HG03108 (cell line): ENCODE measurements around the gene ARG2.

ENCODE experiments used
- ATAC-seq: cut with Tn5 transposase; IDR thresholded peaks from one replicate; pipeline ENCODE4 v1.9.1; 2021; ENCODE audit warnings: moderate library complexity; ENCODE audit not compliant: unreplicated experiment

ARG2 gene

GRCh38 chr14:67680121-67680602 is 60.4 kb downstream of the ARG2 start:
- ATAC-seq = peak; percentile 96

DNA sequence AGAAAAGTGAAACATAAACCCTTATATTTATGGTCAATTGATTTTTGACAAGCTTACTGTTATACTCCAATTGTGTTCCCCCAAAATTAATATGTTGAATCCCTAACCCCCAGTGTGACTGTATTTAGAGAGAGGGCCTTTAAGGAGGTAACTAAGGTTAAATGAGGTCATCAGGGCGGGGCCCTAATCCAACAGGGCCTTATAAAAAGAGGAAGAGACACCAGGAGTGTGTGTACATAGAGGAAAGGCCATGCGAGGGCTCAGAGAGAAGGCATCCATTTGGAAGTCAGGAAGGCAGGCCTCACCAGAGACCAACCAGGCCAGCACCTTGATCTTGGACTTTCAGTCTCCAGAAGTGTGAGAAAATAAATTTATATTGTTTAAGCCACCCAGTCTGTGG is 61.2 kb downstream of the ARG2 start:
- ATAC-seq = no peak

DNA sequence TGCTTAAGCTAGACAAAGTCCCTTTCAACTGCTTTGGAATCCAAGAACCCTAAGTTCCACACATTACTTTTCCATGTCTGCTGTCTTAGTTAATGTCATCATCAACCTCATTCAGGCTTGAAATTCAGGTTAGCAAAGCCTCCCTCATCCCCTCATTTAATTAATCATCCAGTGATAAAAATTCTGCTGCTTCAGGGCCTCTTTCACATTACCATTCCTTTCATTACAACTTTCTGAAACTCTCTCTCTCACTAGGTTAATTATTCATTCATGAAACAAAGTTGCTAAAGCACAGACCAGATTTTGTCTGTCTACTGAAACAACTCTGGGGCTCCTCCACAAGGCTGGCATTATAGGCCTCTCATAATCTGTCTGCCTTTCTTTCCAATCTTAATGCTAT is 64.1 kb downstream of the ARG2 start:
- no peak for ATAC-seq

DNA sequence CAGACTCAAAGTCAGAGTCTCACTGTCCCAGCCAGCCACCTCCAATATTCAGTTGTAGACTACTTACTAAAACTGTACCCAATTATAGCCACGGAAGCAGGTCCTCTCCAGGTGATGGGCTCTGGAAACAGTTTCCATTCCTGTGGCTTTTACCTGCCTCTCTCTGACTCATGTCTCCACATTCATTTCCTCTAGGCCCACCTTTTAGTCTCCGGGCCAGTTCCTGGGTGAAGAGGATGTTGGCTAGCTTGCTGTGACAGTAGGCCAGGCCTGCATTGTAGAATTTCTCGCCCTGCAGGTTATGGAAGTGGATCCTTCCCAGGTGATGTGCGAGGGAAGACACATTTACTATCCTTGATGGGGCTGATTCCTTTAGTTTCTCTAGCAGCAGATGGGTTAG is 70.3 kb downstream of the ARG2 start:
- ATAC-seq = no peak

- ATAC-seq = peak; percentile 72
Measured at GRCh38 chr14:67694791-67695393, 75.2 kb downstream of the ARG2 start.

- peak; percentile 85 for ATAC-seq
Measured at GRCh38 chr14:67695394-67695949, 75.8 kb downstream of the ARG2 start, which contains the start of gene RDH11. Gene RDH11, minus strand, starts transcription at chr14:67695764. Its CDS starts 61 bp downstream, at chr14:67695703.

DNA sequence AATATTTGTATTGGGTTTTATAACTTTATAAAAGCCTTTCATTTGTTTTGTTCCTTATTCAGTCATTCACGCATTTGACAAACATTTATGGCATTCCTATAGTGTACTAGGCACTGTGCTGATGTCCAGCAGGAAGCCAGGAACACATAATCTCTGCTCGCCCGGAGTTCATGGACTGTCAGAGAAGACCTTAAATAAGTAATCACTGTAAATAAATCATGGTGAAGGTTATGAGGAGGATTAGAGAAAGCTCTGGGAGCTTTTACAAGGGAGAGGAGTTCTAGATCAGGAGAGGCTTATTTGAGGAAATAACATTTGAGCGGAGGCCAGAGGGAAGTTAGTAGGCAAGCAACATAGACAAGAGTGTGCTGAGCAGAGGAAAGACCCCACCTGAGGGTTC is 77.3 kb downstream of the ARG2 start:
- no peak for ATAC-seq

DNA sequence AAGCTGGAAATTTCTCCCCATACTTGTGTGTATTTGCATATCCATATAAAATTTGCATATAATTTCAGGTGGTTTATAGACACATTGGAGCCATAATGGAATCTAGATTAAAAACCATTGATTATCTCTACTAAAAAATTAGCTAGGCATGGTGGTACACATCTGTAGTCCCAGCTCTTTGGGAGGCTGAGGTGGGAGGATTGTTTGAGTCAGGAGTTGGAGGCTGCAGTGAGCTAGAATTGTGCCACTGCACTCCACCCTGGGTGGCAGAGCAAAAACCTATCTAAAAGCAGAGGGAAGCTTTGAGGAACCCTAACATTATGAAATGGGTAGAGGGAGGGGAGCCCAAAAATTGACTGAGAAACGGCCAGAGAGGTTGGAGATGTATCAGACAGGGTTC is 78.5 kb downstream of the ARG2 start:
- no peak for ATAC-seq
